Activated CD4-positive, alpha-beta T cell treated with anti-CD3 and anti-CD28 coated beads, Interleukin-10, Interleukin-2, amounts not matched to agents 100 ng/mL and 50 ng/mL, durations not matched to agents 16 hours and 8 hours (primary cell): ENCODE measurements around the gene UGDH.
"Not testable (repeated sequence)": the region's sequence is repeated elsewhere in the genome, so short reads cannot be mapped to it uniquely, and the experiment has no call there.

Experiments used
- DNase-seq: peaks from one replicate; pipeline ENCODE4 v3.0.0-alpha.2; 2020

UGDH gene

GRCh38 chr4:39490322-39490721 lies 36.9 kb downstream of the UGDH start:
- no peak for DNase-seq

GRCh38 chr4:39486221-39486804 lies 40.9 kb downstream of the UGDH start:
- no peak for DNase-seq

- no peak for DNase-seq
Observed at GRCh38 chr4:39484582-39485272, 42.5 kb downstream of the UGDH start.

GRCh38 chr4:39480902-39481695 lies 46.1 kb downstream of the UGDH start:
- DNase-seq, result no peak

GRCh38 chr4:39480251-39480650 lies 47.0 kb downstream of the UGDH start:
- no peak for DNase-seq

GRCh38 chr4:39476187-39476895 lies 50.9 kb downstream of the UGDH start:
- DNase-seq, result no peak

- DNase-seq, result no peak
Observed at GRCh38 chr4:39472396-39472795, 54.8 kb downstream of the UGDH start.

- DNase-seq, result no peak
Observed at GRCh38 chr4:39470402-39470801, 56.8 kb downstream of the UGDH start.

- peak; percentile 60 for DNase-seq
Observed at GRCh38 chr4:39469429-39470077, 57.7 kb downstream of the UGDH start.

- DNase-seq, result no peak
Observed at GRCh38 chr4:39467464-39467863, 59.8 kb downstream of the UGDH start.

- no peak for DNase-seq
Observed at GRCh38 chr4:39466747-39467146, 60.5 kb downstream of the UGDH start.

GRCh38 chr4:39464886-39465501 lies 62.2 kb downstream of the UGDH start:
- peak; percentile 59 for DNase-seq

GRCh38 chr4:39458505-39459300 lies 68.5 kb downstream of the UGDH start, which contains the start of the genes LIAS and RPL9:
LIAS (plus strand) TSS chr4:39459056; CDS start chr4:39459118, 62 bp downstream.
RPL9 (minus strand) TSS chr4:39458922; CDS start chr4:39458439, 483 bp downstream.
- DNase-seq, result peak; percentile 97

GRCh38 chr4:39458161-39458504 lies 69.1 kb downstream of the UGDH start:
- not testable (repeated sequence) for DNase-seq

- DNase-seq, result no peak
Observed at GRCh38 chr4:39456946-39457763, 70.1 kb downstream of the UGDH start.

- DNase-seq, result no peak
Observed at GRCh38 chr4:39455486-39455885, 71.8 kb downstream of the UGDH start.

GRCh38 chr4:39453738-39454137 lies 73.5 kb downstream of the UGDH start:
- no peak for DNase-seq

GRCh38 chr4:39452860-39453587 lies 74.2 kb downstream of the UGDH start:
- no peak for DNase-seq

GRCh38 chr4:39452153-39452859 lies 74.9 kb downstream of the UGDH start:
- DNase-seq, result no peak
